Stimulated activated CD8-positive, alpha-beta memory T cell treated with anti-CD3 and anti-CD28 coated beads, Interleukin-15, amount 100 ng/mL, for 24 hours (primary cell): ENCODE measurements around the gene INIP.
"Not testable (repeated sequence)": the region's sequence is repeated elsewhere in the genome, so short reads cannot be mapped to it uniquely, and the experiment has no call there.

ENCODE experiments used
- DNase-seq: peaks from one replicate; pipeline ENCODE4 v3.0.0-alpha.2; 2020; ENCODE audit warnings: low read depth

Gene INIP

GRCh38 chr9:112734892-112735291 lies 17.0 kb upstream of the INIP start:
- no peak for DNase-seq

- no peak for DNase-seq
Observed at GRCh38 chr9:112731971-112732370, 14.1 kb upstream of the INIP start.

DNA sequence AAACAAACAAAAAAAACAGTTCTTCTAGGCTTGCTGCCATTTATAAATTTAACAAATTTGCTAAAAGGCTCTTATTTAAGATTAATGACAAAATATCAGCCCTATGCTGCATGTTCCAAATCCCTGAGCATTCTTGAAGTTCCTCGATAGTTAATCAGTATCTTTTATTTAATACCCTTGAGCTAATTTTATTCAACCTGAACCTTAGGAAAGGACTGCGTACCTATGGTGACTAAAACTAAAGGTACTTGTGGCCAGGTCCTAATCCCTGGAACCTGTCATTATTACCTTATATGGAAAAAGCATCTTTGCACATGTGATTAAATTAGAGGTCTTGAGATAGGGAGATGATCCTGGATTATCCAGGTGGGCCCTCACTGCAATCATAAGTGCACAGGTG lies 10.5 kb upstream of the INIP start:
- no peak for DNase-seq

- no peak for DNase-seq
Observed at GRCh38 chr9:112726428-112726827, 8.5 kb upstream of the INIP start.

DNA sequence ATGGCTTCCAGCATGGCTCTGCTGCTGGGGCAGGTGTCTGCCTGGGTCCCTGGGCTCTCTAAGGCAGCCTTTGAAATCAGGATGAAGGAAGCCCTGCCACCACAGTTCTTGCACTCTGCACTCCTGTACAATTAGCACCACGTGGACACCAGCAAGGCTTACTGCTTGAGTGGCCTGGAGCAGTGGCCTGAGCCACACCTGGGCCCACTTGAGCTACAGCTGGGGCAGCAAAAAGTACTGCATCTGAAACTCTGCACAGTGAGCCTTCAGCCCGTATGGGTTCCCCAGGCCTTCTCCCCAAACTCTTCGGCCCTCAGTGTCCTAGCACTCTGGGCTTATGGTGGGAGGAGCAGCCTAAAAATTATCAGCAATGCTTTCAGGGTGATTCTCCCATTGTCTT lies 8.0 kb upstream of the INIP start:
- DNase-seq = no peak

DNA sequence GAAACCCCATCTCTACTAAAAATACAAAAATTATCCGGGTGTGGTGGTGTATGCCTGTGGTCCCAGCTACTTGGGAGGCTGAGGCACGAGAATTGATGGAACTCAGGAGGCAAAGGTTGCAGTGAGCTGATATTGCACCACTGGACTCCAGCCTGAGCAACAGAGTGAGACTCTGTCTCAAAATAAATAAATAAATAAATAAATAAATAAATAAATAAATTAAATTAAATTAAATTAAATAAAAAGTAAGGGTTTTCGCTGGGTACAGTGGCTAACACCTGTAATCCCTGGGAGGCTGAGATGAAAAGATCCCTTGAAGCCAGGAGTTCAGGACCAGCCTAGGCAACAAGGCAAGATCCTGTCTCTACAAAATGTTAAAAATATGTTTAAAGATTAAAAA lies 4.8 kb upstream of the INIP start:
- not testable (repeated sequence) for DNase-seq

DNA sequence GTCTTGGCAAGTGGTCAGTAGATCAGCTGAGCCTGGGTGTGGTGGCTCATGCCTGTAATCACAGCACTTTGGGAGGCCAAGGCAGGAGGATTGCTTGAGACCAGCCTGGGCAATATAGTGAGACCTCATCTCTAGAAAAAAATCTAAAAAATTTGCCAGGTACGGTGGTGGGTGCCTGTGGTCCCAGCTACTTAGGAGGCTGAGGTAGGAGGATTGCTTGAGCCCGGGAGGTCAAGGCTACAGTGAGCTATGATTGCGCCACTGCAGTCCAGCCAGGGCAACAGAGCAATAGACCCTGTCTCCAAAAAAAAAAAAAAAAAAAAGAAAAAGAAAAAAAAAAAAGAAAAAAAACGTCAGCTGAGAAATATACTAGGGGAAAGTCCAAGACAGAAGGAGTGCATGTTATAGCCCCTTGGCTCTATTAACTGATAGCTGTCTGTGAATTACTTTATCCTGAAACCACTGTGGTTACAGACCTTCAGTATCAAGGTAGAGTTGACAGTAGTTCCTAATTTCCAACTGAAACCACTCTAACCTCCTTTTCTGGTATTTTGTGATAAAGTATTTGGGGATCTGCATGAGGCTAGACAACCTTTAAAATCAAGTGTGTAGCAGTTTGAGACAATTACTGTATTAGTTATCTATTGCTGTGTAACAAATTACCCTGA lies 2.3 kb upstream of the INIP start:
- DNase-seq = no peak

GRCh38 chr9:112719696-112720095 lies 1.8 kb upstream of the INIP start:
- DNase-seq = no peak

- DNase-seq = no peak
Observed at GRCh38 chr9:112719241-112719691, 1.3 kb upstream of the INIP start.

DNA sequence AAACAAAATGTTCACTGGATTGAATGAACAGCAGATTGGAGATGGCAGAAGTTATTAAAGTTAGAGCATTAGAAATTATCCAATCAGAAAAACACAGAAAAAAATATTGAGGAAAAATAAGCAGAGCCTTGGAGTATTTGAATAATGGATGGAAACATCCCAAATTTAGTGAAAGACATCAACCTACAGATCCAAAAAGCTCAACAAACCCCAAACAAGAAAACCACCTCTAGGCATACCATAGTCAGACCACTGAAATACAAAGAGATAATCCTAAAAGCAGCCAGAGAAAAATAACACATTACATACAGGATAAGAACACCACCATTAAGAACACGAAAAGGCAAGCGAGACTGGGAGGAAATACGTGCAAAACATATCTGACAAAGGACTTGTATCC lies 5.2 kb downstream of the INIP start:
- no peak for DNase-seq

- DNase-seq = no peak
Observed at GRCh38 chr9:112711050-112711689, 6.7 kb downstream of the INIP start.

- DNase-seq = no peak
Observed at GRCh38 chr9:112705768-112706427, 12.0 kb downstream of the INIP start.

DNA sequence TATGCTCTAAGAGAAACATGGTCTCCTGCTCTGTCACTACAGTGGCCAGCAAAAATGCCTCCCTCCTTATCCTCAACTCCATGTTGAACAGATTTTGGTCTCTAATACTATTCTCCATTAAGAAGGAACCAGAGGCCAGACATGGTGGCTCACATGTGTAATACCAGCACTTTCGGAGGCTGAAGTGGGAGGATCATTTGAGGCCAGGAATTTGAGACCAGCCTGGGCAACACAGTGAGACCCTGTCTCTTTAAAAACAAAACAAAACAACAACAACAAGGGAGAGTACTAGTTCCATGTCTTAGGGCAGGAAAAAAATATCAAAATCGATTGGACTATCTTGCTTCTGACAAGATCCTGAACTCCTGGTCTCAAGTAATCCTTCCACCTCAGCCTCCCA lies 14.6 kb downstream of the INIP start:
- DNase-seq = no peak

DNA sequence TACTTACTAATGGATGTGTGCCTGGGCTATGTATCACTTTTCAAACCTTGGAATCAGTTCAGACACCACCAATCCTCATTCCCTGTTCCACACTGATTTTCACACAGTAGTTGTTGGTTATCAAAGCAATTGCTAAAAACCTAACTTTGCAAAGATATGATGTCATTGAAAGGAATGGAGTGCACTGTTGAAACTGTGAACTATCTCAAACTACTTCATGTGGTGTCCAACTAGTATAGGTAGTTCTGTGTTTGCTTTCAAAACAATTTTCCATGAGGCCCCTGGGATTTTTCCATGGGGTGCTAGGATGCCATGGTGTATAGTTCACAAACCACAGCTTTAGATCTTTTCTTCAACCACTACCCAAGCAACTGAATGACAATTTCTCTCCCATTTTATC lies 17.8 kb downstream of the INIP start:
- DNase-seq = no peak

DNA sequence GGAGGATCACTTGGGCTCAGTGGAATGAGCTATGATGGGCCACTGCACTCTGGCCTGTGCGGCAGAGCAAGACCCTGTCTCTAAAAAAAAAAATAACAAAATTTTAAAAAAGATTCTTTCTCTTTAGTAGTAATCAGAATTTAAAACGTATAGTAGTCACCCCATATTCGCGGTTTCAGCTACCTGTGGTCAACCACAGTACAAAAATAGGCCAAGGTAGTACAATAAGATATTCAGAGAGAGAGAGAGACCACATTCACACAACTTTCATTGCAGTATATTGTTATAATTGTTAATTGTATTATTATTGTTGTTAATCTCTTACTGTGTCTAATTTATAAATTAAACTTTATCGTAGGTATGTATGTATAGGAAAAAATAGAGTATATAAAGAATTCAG lies 18.7 kb downstream of the INIP start:
- no peak for DNase-seq

GRCh38 chr9:112696461-112696860 lies 21.5 kb downstream of the INIP start:
- DNase-seq = no peak

GRCh38 chr9:112694706-112695555 lies 23.0 kb downstream of the INIP start:
- no peak for DNase-seq

DNA sequence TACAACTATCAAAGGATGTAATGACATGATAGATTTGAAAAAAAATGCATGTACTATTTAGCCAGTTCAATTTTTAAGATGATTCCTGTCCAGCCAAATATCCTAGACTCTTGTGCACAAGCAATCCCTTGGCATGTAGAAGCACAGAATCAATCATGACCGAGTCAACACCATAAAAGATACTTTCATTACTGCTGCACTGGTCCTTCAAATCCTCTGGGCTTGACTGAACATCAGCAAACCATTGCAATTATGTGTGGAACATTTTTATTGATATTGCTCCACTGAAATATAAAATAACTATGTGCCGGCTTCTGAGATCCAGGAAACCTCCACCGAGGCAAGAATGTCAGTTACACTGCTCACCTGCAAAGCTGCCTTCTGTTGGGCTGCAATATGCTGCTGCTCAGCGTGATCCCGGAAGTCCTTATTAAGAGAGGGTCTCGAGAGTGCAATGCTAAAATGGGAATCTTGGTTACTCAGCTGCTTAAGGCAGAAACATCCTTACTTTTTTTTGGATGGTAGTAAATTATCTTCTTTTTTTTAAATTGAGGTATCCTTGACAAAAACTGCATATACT lies 28.7 kb downstream of the INIP start:
- DNase-seq = no peak

- no peak for DNase-seq
Observed at GRCh38 chr9:112680731-112681402, 37.0 kb downstream of the INIP start.

GRCh38 chr9:112677040-112677439 lies 40.9 kb downstream of the INIP start:
- DNase-seq = no peak

- not testable (repeated sequence) for DNase-seq
Observed at GRCh38 chr9:112673221-112673620, 44.7 kb downstream of the INIP start.
